AG09319 (cell line): Measurements from ENCODE around the gene CNPPD1.

Experiments used
- DNase-seq: peaks from one replicate; pipeline ENCODE4 v3.0.0-alpha.2; 2010; ENCODE audit warnings: low read depth; ENCODE audit errors: extremely low read depth
- CTCF ChIP-seq: IDR thresholded peaks from 2 replicates; pipeline ENCODE4 v1.5.1; 2011; ENCODE audit warnings: low read depth, mild to moderate bottlenecking, inconsistent platforms, low read length, moderate library complexity

The CNPPD1 gene

DNA sequence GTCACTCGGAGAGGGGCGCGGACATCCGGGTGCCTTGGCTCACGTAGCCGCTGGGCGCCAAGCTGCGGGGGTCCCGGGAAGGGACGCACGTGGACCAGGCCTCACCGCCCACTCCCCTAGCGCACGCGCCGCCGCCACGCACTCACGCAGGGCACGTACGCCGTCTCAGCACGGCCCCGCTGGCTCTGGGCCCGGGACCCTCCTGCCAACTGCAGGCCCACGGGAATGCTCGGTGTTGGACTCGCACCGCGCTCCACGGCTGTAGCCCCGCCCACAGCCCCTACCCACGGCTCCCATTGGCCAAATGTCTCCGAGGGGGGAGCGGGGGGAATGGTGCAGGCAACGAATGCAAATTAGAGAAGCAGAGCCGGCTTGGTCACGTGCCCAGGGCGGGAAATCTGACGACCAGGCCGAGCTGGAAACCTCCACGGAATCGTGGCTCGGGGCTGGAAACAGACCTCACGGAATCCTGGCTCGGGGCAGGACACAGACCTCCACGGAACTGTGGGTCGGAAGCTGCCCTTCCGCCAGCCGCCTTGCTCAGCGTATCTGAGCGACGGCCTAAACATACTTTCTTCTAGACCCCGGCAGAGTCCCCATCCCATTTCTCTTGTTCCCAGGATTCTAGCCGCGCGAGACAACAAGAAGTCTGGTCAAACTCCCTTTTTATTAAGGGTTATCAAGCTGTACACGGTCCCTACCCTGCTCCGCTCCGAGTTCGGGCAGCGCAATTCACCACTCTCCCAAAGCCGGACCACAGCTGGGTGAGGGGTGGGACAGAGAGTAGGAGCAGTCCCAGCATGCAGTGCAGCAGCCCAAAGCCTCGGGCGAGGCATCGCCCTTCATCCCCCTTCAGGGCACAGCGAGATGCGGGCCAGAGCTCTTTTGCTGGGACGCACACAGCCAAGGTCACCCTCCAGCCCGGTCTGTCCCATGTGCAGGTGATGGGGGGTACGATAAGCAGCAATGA is 42.3 kb upstream of the CNPPD1 start, which contains the start of gene ABCB6:
Gene ABCB6, minus strand, starts transcription at position 227 of the 970 bp plus-strand sequence. CDS start 285 bp downstream, outside the sequence.
- no peak for TF ChIP-seq CTCF
- peak; percentile 86 for DNase-seq

GRCh38 chr2:219218217-219218731 is 41.5 kb upstream of the CNPPD1 start:
- no peak for TF ChIP-seq CTCF
- no peak for DNase-seq

- DNase-seq = no peak
- no peak for TF ChIP-seq CTCF
These were observed 39.8 kb upstream of the CNPPD1 start for GRCh38 chr2:219216535-219216915.

DNA sequence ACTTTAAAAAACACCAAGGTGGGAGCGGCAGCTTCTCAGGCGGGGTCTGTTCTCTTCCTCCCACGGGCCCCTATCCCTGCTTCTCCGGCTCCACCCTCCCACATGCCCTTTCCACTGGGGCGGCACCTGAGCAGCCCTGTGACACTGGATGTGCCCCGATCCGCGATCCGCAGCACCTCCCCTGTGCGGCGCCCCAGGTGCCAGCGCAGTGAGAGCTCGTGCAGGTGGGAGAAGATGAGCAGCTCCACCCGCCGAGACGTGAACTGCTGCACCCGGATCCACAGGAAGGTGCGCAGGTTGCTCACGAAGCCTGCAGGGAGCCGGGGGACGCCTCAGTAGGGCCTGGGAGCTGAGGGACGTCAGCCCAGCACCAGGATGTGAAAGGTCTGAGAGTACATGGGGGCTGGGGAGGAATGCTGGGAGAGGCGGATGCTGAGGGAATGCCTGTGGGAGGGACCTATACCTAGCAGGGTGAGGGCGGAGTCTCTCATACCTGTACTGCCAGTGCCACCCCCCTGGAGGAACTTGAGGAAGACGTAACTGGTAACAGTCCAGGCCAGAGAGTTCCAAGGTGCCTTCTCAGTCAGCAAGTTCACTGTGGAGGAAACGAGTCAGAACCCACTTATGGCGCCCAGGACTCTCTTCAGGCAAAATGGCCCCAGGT is 39.3 kb upstream of the CNPPD1 start:
- TF ChIP-seq CTCF = no peak
- DNase-seq = no peak

DNA sequence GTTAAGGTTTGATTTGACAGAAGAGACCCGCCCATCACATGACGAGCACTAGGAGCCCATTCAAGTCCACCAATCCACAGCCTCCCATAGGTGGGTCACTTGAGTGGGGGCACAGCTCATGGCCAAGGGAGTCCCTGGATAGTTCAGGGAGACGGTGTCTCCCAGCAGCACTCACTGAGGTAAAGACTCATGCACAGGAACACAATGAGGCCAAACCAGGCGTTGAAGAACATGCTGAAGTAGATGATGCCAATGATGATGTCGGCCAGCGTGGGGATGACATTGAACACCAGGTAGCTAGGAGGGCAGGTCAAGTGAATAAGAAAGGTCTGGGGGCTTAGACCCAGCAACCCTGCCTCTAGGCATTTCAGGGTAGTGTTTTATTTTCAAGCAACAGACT is 38.1 kb upstream of the CNPPD1 start:
- TF ChIP-seq CTCF = no peak
- DNase-seq = no peak

GRCh38 chr2:219214141-219214540 is 37.4 kb upstream of the CNPPD1 start:
- no peak for TF ChIP-seq CTCF
- no peak for DNase-seq
